ENCODE measurements around the gene DENND4C.
"Not testable (repeated sequence)": the region's sequence is repeated elsewhere in the genome, so short reads cannot be mapped to it uniquely, and the experiment has no call there.

DENND4C gene

DNA sequence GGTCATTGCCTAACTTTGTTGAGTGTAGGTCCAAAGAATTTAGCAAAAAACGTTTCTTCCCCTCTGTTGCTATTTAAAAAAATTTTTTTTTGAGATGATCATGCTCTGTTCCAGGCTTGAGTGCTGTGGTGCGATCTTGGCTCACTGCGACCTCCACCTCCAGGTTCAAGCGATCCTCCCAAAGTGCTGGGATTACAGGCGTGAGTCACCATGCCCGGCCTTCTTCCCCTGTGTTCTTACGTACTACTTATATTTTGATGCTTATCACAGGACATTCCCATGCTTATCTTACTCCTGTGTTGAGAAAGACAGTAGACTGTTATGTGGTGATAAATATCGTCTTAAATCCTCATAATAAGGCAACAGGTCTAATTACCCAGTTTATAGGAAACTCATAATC lies 180.8 kb downstream of the DENND4C start:
- DNase-seq (ENCODE audit: low spot score): no peak

GRCh38 chr9:19413456-19413855 lies 183.0 kb downstream of the DENND4C start:
- not testable (repeated sequence) for DNase-seq (ENCODE audit: low spot score)

GRCh38 chr9:19416143-19416542 lies 185.7 kb downstream of the DENND4C start:
- DNase-seq (ENCODE audit: low spot score): no peak

DNA sequence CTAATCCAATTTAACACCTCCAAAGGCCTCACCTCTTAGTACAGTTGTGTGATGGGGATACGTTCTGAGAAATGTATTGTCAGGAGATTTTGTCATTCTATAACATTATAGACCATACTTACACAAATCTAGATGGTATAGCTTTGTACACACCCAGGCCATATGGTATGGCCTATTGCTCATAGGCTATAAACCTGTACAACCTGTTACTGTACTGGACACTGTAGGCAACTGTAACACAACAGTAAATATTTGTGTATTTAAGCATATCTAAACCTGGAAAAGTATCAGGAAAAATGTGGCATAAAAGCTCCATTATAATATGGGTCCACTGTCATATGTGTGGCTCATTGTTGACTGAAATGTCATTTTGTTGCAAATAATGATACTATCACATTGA lies 190.4 kb downstream of the DENND4C start:
- no peak for DNase-seq (ENCODE audit: low spot score)

Data from LoVo (cell line).